Measurements from ENCODE around the gene SLC6A19. TPM values are rescaled to one million over a fixed set of nuclear protein-coding genes. Genes with fewer than 3 reads are reported as not detected.

The SLC6A19 gene
- total and polyA plus RNA-seq, 2 experiments from 2014 or later: 0.09 to 0.32 TPM

- Histone ChIP-seq H3K9me3 (ENCODE audit: low read depth) (no peaks in the 10 kb centered on the region), H3K36me3 (no peaks in the 10 kb centered on the region), H3K27me3 (no peaks in the 10 kb centered on the region), H3K27ac (no peak overlapping the region), H3K4me1 (ENCODE audit: low read depth) (no peaks in the 10 kb centered on the region), H3K4me3 (no peak overlapping the region)
- no peak for DNase-seq (ENCODE audit: low read depth in 1 of 2, low spot score in 1 of 2)
- TF ChIP-seq CTCF (IDR thresholded peaks at IDR 0.05; ENCODE audit: low read depth, low read length): no peak
Observed at GRCh38 chr5:1214936-1215220, 13.5 kb downstream of the SLC6A19 start.

- no peaks in the 10 kb centered on the region for H3K9me3 ChIP-seq (ENCODE audit: low read depth)
- H3K36me3 ChIP-seq: no peaks in the 10 kb centered on the region
- TF ChIP-seq CTCF (IDR thresholded peaks at IDR 0.05; ENCODE audit: low read depth, low read length): no peak
- no peaks in the 10 kb centered on the region for H3K4me1 ChIP-seq (ENCODE audit: low read depth)
- no peaks in the 10 kb centered on the region for H3K27me3 ChIP-seq
- H3K4me3 ChIP-seq: no peak overlapping the region
- DNase-seq (ENCODE audit: low read depth in 1 of 2, low spot score in 1 of 2): no peak
- H3K27ac ChIP-seq: no peak overlapping the region
Observed at GRCh38 chr5:1215320-1216096, 14.1 kb downstream of the SLC6A19 start.

- H3K27me3 ChIP-seq: no peaks in the 10 kb centered on the region
- H3K27ac ChIP-seq: no peak overlapping the region
- no peaks in the 10 kb centered on the region for H3K4me1 ChIP-seq (ENCODE audit: low read depth)
- no peak for TF ChIP-seq CTCF (IDR thresholded peaks at IDR 0.05; ENCODE audit: low read depth, low read length)
- H3K36me3 ChIP-seq: no peaks in the 10 kb centered on the region
- no peak for DNase-seq (ENCODE audit: low read depth in 1 of 2, low spot score in 1 of 2)
- H3K9me3 ChIP-seq (ENCODE audit: low read depth): no peaks in the 10 kb centered on the region
- H3K4me3 ChIP-seq: no peak overlapping the region
Observed at GRCh38 chr5:1216211-1216917, 15.0 kb downstream of the SLC6A19 start.

- H3K4me1 ChIP-seq (ENCODE audit: low read depth): no peaks in the 10 kb centered on the region
- no peak for DNase-seq (ENCODE audit: low read depth in 1 of 2, low spot score in 1 of 2)
- no peak overlapping the region for H3K4me3 ChIP-seq
- no peak overlapping the region for H3K27ac ChIP-seq
- H3K27me3 ChIP-seq: no peaks in the 10 kb centered on the region
- TF ChIP-seq CTCF (IDR thresholded peaks at IDR 0.05; ENCODE audit: low read depth, low read length): no peak
- H3K9me3 ChIP-seq (ENCODE audit: low read depth): no peaks in the 10 kb centered on the region
- H3K36me3 ChIP-seq: no peaks in the 10 kb centered on the region
Observed at GRCh38 chr5:1216918-1217295, 15.5 kb downstream of the SLC6A19 start.

- H3K4me1 ChIP-seq (ENCODE audit: low read depth): no peaks in the 10 kb centered on the region
- DNase-seq (ENCODE audit: low read depth in 1 of 2, low spot score in 1 of 2): peak in 1 of 2 donors; percentile 37
- no peak overlapping the region for H3K4me3 ChIP-seq
- no peaks in the 10 kb centered on the region for H3K9me3 ChIP-seq (ENCODE audit: low read depth)
- H3K27me3 ChIP-seq: no peaks in the 10 kb centered on the region
- no peak for TF ChIP-seq CTCF (IDR thresholded peaks at IDR 0.05; ENCODE audit: low read depth, low read length)
- no peak overlapping the region for H3K27ac ChIP-seq
- H3K36me3 ChIP-seq: no peaks in the 10 kb centered on the region
Observed at GRCh38 chr5:1217596-1218206, 16.3 kb downstream of the SLC6A19 start.

Data from cardiac muscle cell (in vitro differentiated cells and primary cell).